Esophagus muscularis mucosa (tissue), 4 donors: ENCODE measurements around the gene ANGPTL4. TPM values are rescaled to one million over a fixed set of nuclear protein-coding genes. Genes with fewer than 3 reads are reported as not detected.
A peak's percentile ranks its signal among the peaks of the same experiment; 100 is the strongest.
"Not testable (repeated sequence)": the region's sequence is repeated elsewhere in the genome, so short reads cannot be mapped to it uniquely, and the experiment has no call there.

ENCODE experiments used
- DNase-seq: peaks from one replicate; pipeline ENCODE4 v3.0.0-alpha.2; 2017; ENCODE audit errors: extremely low spot score
- H3K27ac ChIP-seq, 4 donors: fragments of 200-600 bp; sonication (generic); replicated peaks in 1 of 4; 1 replicate in 3 of 4; 2 replicates in 1 of 4; pipeline ENCODE4 v1.5.1; 2016 to 2019; ENCODE audit warnings: mild to moderate bottlenecking in 1 of 4
- H3K27me3 ChIP-seq, 4 donors: fragments of 200-600 bp; sonication (generic); one replicate each; pipeline versions ENCODE4 v1.5.1 to v1.6.0; 2016 to 2019
- H3K36me3 ChIP-seq, 4 donors: fragments of 200-600 bp; sonication (generic); one replicate each; pipeline ENCODE4 v1.5.1; 2016 to 2019
- H3K4me1 ChIP-seq, 4 donors: fragments of 200-600 bp; sonication (generic); one replicate each; pipeline ENCODE4 v1.5.1; 2016 to 2019
- H3K4me3 ChIP-seq, 4 donors: fragments of 200-600 bp; sonication (generic); 1 replicate in 2 of 4; 2 replicates in 2 of 4; pipeline ENCODE4 v1.5.1; 2016 to 2019; ENCODE audit warnings: mild to moderate bottlenecking in 4 of 4, moderate library complexity in 1 of 4
- H3K9me3 ChIP-seq, 4 donors: fragments of 200-600 bp; sonication (generic); 1 replicate in 3 of 4; 2 replicates in 1 of 4; pipeline ENCODE4 v1.5.1; 2016 to 2019
- CTCF ChIP-seq, 3 experiments: fragments of 200-600 bp in 2 of 3; fragments of 450-650 bp in 1 of 3; sonication (generic) in 2 of 3; IDR thresholded peaks; one replicate each; pipeline ENCODE4 v1.5.1; 2017 to 2019; ENCODE audit warnings: antibody characterized with exemption in 3 of 3, mild to moderate bottlenecking in 2 of 3, moderate library complexity in 1 of 3
- EP300 ChIP-seq: sonication (generic); formaldehyde crosslinking; IDR thresholded peaks from one replicate; pipeline ENCODE4 v1.6.1; 2017; ENCODE audit warnings: antibody characterized with exemption
- POLR2A ChIP-seq: fragments of 450-650 bp; IDR thresholded peaks from one replicate; pipeline ENCODE4 v1.6.1; 2017; ENCODE audit warnings: antibody characterized with exemption, moderate library complexity, mild to moderate bottlenecking, low read depth
- POLR2AphosphoS5 ChIP-seq, 2 donors: sonication (generic); formaldehyde crosslinking; IDR thresholded peaks; one replicate each; pipeline ENCODE4 v1.6.1; 2017; ENCODE audit warnings: antibody characterized with exemption in 2 of 2
- WGBS: methylation state at CpG from one replicate; pipeline ENCODE4 v1.1.5; 2018; 5-methylcytosine and 5-hydroxymethylcytosine counted together
- intact Hi-C: fragments of 100-400 bp; cut with DNase I; formaldehyde crosslinking; loops from one replicate; pipeline ENCODE4 v1.15.1; 2023
- total RNA-seq, 4 donors: library from RNA; depleted of rRNA; stranded (reverse); fragments of >200 nt; gene quantifications; one replicate each; pipeline versions ENCODE4 v1.1.0 to v1.2.1, GENCODE V29; 2016

The ANGPTL4 gene
- total RNA-seq, 4 donors from 2014 or later = 3.7 to 37.9 (median 22.6) TPM

GRCh38 chr19:8342316-8342683 lies 21.7 kb upstream of the ANGPTL4 start:
- Histone ChIP-seq H3K4me1 (peaks cover 18 to 42% (median 33%) of the 10 kb centered on the region in 4 donors), H3K27ac (peak overlapping the region; percentile 73 to 86 (median 85)), H3K4me3 (peak overlapping the region; percentile 59 to 73 (median 62))

GRCh38 chr19:8342684-8343482 lies 21.1 kb upstream of the ANGPTL4 start, which contains the start of gene KANK3:
Gene KANK3, minus strand, starts transcription at chr19:8343262. Its CDS starts 5,434 bp downstream, at chr19:8337828.
- H3K4me1 ChIP-seq = peaks cover 18 to 38% (median 30%) of the 10 kb centered on the region in 4 donors
- no peaks in the 10 kb centered on the region for H3K9me3 ChIP-seq
- peaks cover 0 to 68% (median 13%) of the 10 kb centered on the region in 4 donors for H3K27me3 ChIP-seq
- peak within 1 kb of the TSS; percentile 73 to 86 (median 85) for H3K27ac ChIP-seq
- peak; percentile 72 for TF ChIP-seq POLR2A
- TF ChIP-seq POLR2AphosphoS5 (IDR thresholded peaks at IDR 0.05) = peak; percentile 80 to 93
- TF ChIP-seq EP300 = no peak
- WGBS = no CpG with 5 or more reads among the region's 65 CpGs
- peak; percentile 97 for DNase-seq
- intact Hi-C loops = no loop called here
- H3K4me3 ChIP-seq = peak within 1 kb of the TSS; percentile 59 to 73 (median 62)
- H3K36me3 ChIP-seq = peaks cover 0 to 4% (median 0%) of the 10 kb centered on the region in 4 donors

More at GRCh38 chr19:8342316-8342683, 21.7 kb upstream of the ANGPTL4 start:
- Histone ChIP-seq H3K27me3 (peaks cover 0 to 74% (median 13%) of the 10 kb centered on the region in 4 donors), H3K36me3 (peaks cover 0 to 4% (median 0%) of the 10 kb centered on the region in 4 donors), H3K9me3 (no peaks in the 10 kb centered on the region)
- intact Hi-C loops = no loop called here
- WGBS = 45% methylated on average over 9 of the region's 14 CpGs
- no peak for DNase-seq
- TF ChIP-seq POLR2AphosphoS5 (IDR thresholded peaks at IDR 0.05) (no peak), POLR2A (no peak)

- TF ChIP-seq EP300 = no peak
These were observed 20.5 kb upstream of the ANGPTL4 start for GRCh38 chr19:8343483-8343844.

GRCh38 chr19:8349629-8350372 lies 14.2 kb upstream of the ANGPTL4 start:
- WGBS = 78% methylated on average over 8 of the region's 8 CpGs
- not testable (repeated sequence) for H3K27ac ChIP-seq, DNase-seq, H3K36me3 ChIP-seq, H3K9me3 ChIP-seq, H3K4me3 ChIP-seq
- peaks cover 21 to 28% (median 24%) of the 10 kb centered on the region in 4 donors for H3K4me1 ChIP-seq
- H3K27me3 ChIP-seq = peaks cover 0 to 45% (median 0%) of the 10 kb centered on the region in 4 donors
- intact Hi-C loops = loop anchor here (5.0 kb wide), 1 partner anchor 232 kb away; no protein-coding TSS in a partner anchor

More at GRCh38 chr19:8343483-8343844, 20.5 kb upstream of the ANGPTL4 start:
- H3K4me1 ChIP-seq = peaks cover 18 to 37% (median 29%) of the 10 kb centered on the region in 4 donors
- peaks cover 0 to 64% (median 13%) of the 10 kb centered on the region in 4 donors for H3K27me3 ChIP-seq
- peak overlapping the region in 2 of 4 donors; percentile 73 to 85 for H3K27ac ChIP-seq
- intact Hi-C loops = no loop called here
- peak overlapping the region; percentile 59 to 73 (median 62) for H3K4me3 ChIP-seq
- no peaks in the 10 kb centered on the region for H3K9me3 ChIP-seq
- WGBS = 51% methylated on average over 9 of the region's 11 CpGs
- H3K36me3 ChIP-seq = peaks cover 0 to 4% (median 0%) of the 10 kb centered on the region in 4 donors
- no peak for DNase-seq

GRCh38 chr19:8352134-8352827 lies 11.7 kb upstream of the ANGPTL4 start:
- H3K36me3 ChIP-seq = no peaks in the 10 kb centered on the region
- TF ChIP-seq POLR2A (no peak), EP300 (no peak), CTCF (IDR thresholded peaks at IDR 0.05) (no peak), POLR2AphosphoS5 (IDR thresholded peaks at IDR 0.05) (no peak)
- peak overlapping the region in 3 of 4 donors; percentile 9 to 28 (median 14) for H3K4me3 ChIP-seq
- peaks cover 0 to 30% (median 0%) of the 10 kb centered on the region in 4 donors for H3K27me3 ChIP-seq
- no peaks in the 10 kb centered on the region for H3K9me3 ChIP-seq
- H3K27ac ChIP-seq = no peak overlapping the region
- no peak for DNase-seq
- intact Hi-C loops = loop anchor here (5.0 kb wide), 1 partner anchor 230 kb away; no protein-coding TSS in a partner anchor
- peaks cover 28 to 39% (median 29%) of the 10 kb centered on the region in 4 donors for H3K4me1 ChIP-seq
- WGBS = 33% methylated on average over 10 of the region's 10 CpGs

GRCh38 chr19:8352845-8353244 lies 11.1 kb upstream of the ANGPTL4 start:
- Histone ChIP-seq H3K27me3 (peaks cover 0 to 30% (median 0%) of the 10 kb centered on the region in 4 donors), H3K4me3 (peak overlapping the region in 2 of 4 donors; percentile 14 to 28), H3K4me1 (peaks cover 28 to 39% (median 29%) of the 10 kb centered on the region in 4 donors)
- intact Hi-C loops = loop anchor here (5.0 kb wide), 1 partner anchor 229 kb away; no protein-coding TSS in a partner anchor
- not testable (repeated sequence) for H3K36me3 ChIP-seq, H3K27ac ChIP-seq, DNase-seq, H3K9me3 ChIP-seq
- WGBS = 46% methylated on average over 5 of the region's 5 CpGs
